ENCODE results near the gene DDX56. TPM values are rescaled to one million over a fixed set of nuclear protein-coding genes. Genes with fewer than 3 reads are reported as not detected.

The DDX56 gene
- total RNA-seq, 6 donors from 2014 or later, result 37.6 to 105 (median 57.0) TPM

DNA sequence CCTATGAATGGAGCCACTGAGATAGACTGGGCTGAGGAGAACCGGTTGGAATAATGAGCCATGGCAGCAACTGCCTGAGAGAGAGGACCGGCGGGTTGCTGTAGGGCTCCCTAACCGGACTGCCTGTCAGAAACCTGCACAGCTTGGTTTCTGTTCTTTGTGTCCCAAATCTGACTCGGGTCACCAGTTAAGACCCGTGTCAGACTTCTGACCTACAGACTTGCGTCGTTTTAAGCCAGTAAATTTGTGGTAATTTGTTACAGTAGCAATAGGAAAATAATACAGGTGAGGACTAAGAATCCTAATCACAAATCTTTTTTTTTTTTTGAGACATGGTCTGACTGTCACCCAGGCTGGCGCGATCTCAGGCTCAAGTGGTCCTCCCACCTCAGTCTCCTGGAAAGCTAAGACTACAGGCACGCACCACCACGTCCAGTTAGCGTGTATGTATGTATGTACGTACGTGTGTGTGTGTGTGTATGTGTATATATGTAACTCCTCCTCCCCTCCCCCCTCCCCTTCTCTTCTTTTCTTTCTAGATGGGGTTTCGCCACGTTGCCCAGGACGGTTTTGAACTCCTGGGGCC is 672 bp upstream of the DDX56 start:
- Histone ChIP-seq H3K4me1 (peaks cover 18 to 37% (median 21%) of the 10 kb centered on the region in 4 donors), H3K4me3 (peak overlapping the region; percentile 45 to 93 (median 86)), H3K27me3 (no peaks in the 10 kb centered on the region), H3K9me3 (no peaks in the 10 kb centered on the region), H3K36me3 (peaks cover 33 to 73% (median 45%) of the 10 kb centered on the region in 4 donors), H3K27ac (peak overlapping the region; percentile 83 to 93 (median 88))
- WGBS, 2 donors, result 36 to 40% methylated on average over 17 to 18 of the region's 18 CpGs
- TF ChIP-seq CTCF (IDR thresholded peaks at IDR 0.05) (no peak), POLR2A (IDR thresholded peaks at IDR 0.05) (no peak), POLR2AphosphoS5 (IDR thresholded peaks at IDR 0.05) (no peak), EP300 (IDR thresholded peaks at IDR 0.05) (no peak)
- ATAC-seq (ENCODE audit: low FRiP score in 2 of 2) (no peak), DNase-seq (no peak)

DNA sequence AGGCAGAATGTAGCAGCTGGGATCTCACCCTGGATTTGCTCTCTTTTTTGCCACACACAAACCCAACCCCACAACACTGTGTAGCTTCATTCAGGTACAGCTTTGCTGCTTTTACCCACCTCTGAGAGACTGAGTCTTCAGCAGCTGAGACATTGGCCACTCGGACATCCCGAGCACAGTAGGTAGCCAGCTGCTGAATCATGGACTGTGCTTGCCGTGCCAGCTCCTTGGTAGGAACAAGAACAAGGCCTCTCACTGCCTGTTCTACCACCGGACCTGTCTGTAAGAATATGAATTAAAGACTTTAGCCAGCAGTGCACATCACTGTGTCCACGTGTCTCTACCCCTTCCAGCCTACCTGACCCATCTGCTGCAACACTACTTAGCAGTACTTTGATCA is 937 bp downstream of the DDX56 start:
- ATAC-seq (ENCODE audit: low FRiP score in 2 of 2) (no peak), DNase-seq (no peak)
- Histone ChIP-seq H3K27me3 (no peaks in the 10 kb centered on the region), H3K36me3 (peaks cover 44 to 73% (median 49%) of the 10 kb centered on the region in 4 donors), H3K4me3 (peak overlapping the region; percentile 76 to 93 (median 86)), H3K9me3 (no peaks in the 10 kb centered on the region), H3K4me1 (peaks cover 18 to 32% (median 21%) of the 10 kb centered on the region in 4 donors), H3K27ac (peak overlapping the region in 2 of 4 donors; percentile 83 to 93)
- TF ChIP-seq POLR2AphosphoS5 (IDR thresholded peaks at IDR 0.05), result no peak
- no peak for TF ChIP-seq POLR2A (IDR thresholded peaks at IDR 0.05)
- TF ChIP-seq CTCF (IDR thresholded peaks at IDR 0.05), result no peak
- no peak for TF ChIP-seq EP300 (IDR thresholded peaks at IDR 0.05)
- WGBS, 2 donors, result 60 to 66% methylated on average over 1 to 5 of the region's 5 CpGs

- ATAC-seq (ENCODE audit: low FRiP score in 2 of 2), result no peak
- no peaks in the 10 kb centered on the region for H3K9me3 ChIP-seq
- H3K4me1 ChIP-seq, result peaks cover 18 to 28% (median 20%) of the 10 kb centered on the region in 4 donors
- no peaks in the 10 kb centered on the region for H3K27me3 ChIP-seq
- no peak for DNase-seq
- H3K27ac ChIP-seq, result no peak overlapping the region
- peaks cover 62 to 79% (median 74%) of the 10 kb centered on the region in 4 donors for H3K36me3 ChIP-seq
- WGBS, 2 donors, result 94 to 95% methylated on average over 7 to 8 of the region's 9 CpGs
- H3K4me3 ChIP-seq, result no peak overlapping the region
- no peak for TF ChIP-seq EP300 (IDR thresholded peaks at IDR 0.05)
- no peak for TF ChIP-seq POLR2A (IDR thresholded peaks at IDR 0.05)
- TF ChIP-seq CTCF (IDR thresholded peaks at IDR 0.05), result no peak
- no peak for TF ChIP-seq POLR2AphosphoS5 (IDR thresholded peaks at IDR 0.05)
Observed at GRCh38 chr7:44569959-44570358, 3.7 kb downstream of the DDX56 start.

- Histone ChIP-seq H3K4me1 (peaks cover 10 to 18% (median 12%) of the 10 kb centered on the region in 4 donors), H3K27me3 (no peaks in the 10 kb centered on the region), H3K9me3 (no peaks in the 10 kb centered on the region), H3K4me3 (no peak overlapping the region), H3K36me3 (peaks cover 68 to 87% (median 80%) of the 10 kb centered on the region in 4 donors), H3K27ac (no peak overlapping the region)
- no peak for TF ChIP-seq EP300 (IDR thresholded peaks at IDR 0.05)
- TF ChIP-seq POLR2A (IDR thresholded peaks at IDR 0.05), result no peak
- no peak for TF ChIP-seq CTCF (IDR thresholded peaks at IDR 0.05)
- no peak for TF ChIP-seq POLR2AphosphoS5 (IDR thresholded peaks at IDR 0.05)
- ATAC-seq (ENCODE audit: low FRiP score in 2 of 2) (no peak), DNase-seq (peak in 1 of 2 donors; percentile 22)
- WGBS, 2 donors, result 92 to 100% methylated on average over 9 to 16 of the region's 17 CpGs
Observed at GRCh38 chr7:44568771-44569560, 4.7 kb downstream of the DDX56 start.
